Sigmoid colon (tissue), 7 donors: Measurements from ENCODE around the gene LGALSL. TPM values are rescaled to one million over a fixed set of nuclear protein-coding genes. Genes with fewer than 3 reads are reported as not detected.
"Not testable (repeated sequence)": the region's sequence is repeated elsewhere in the genome, so short reads cannot be mapped to it uniquely, and the experiment has no call there.

Experiments used
- DNase-seq: peaks from one replicate; pipeline ENCODE4 v3.0.0-alpha.2; 2019
- H3K27ac ChIP-seq, 4 donors: fragments of 200-600 bp; sonication (generic); one replicate each; pipeline ENCODE4 v1.5.1; 2016 to 2019; ENCODE audit warnings: mild to moderate bottlenecking in 1 of 4
- H3K27me3 ChIP-seq, 3 donors: fragments of 200-600 bp; sonication (generic); one replicate each; pipeline ENCODE4 v1.5.1; 2019; ENCODE audit warnings: mild to moderate bottlenecking in 1 of 3
- H3K36me3 ChIP-seq, 4 donors: fragments of 200-600 bp; sonication (generic); one replicate each; pipeline ENCODE4 v1.5.1; 2016 to 2019
- H3K4me1 ChIP-seq, 4 donors: fragments of 200-600 bp; sonication (generic); one replicate each; pipeline ENCODE4 v1.5.1; 2017 to 2019
- H3K4me3 ChIP-seq, 4 donors: fragments of 200-600 bp; sonication (generic); one replicate each; pipeline ENCODE4 v1.5.1; 2017 to 2019; ENCODE audit warnings: mild to moderate bottlenecking in 2 of 4, moderate library complexity in 1 of 4
- H3K9me3 ChIP-seq, 4 donors: fragments of 200-600 bp in 3 of 4; sonication (generic) in 3 of 4; one replicate each; pipeline versions ENCODE4 v1.5.1 to v1.6.1; 2013 to 2019
- EP300 ChIP-seq, 4 donors: sonication (generic); formaldehyde crosslinking; IDR thresholded peaks; one replicate each; pipeline ENCODE4 v1.6.1; 2017; ENCODE audit warnings: antibody characterized with exemption in 4 of 4
- POLR2A ChIP-seq, 2 donors: fragments of 450-650 bp; IDR thresholded peaks; one replicate each; pipeline ENCODE4 v1.6.1; 2016; ENCODE audit warnings: antibody characterized with exemption in 2 of 2, mild to moderate bottlenecking in 2 of 2, moderate library complexity in 2 of 2
- POLR2AphosphoS5 ChIP-seq, 4 donors: sonication (generic); formaldehyde crosslinking; IDR thresholded peaks; one replicate each; pipeline ENCODE4 v1.6.1; 2017; ENCODE audit warnings: antibody characterized with exemption in 4 of 4
- WGBS, 2 donors: extraction: QIAGEN DNeasy Blood & Tissue Kit; methylation state at CpG; one replicate each; pipeline ENCODE4 v1.1.7; 2013; 5-methylcytosine and 5-hydroxymethylcytosine counted together
- intact Hi-C: fragments of 100-400 bp; cut with DNase I; formaldehyde crosslinking; loops from one replicate; pipeline ENCODE4 v1.15.1; 2023
- polyA plus RNA-seq, 3 donors: library from polyadenylated mRNA; stranded (reverse); fragments of 200-250 nt; gene quantifications; one replicate each; pipeline ENCODE4 v1.2.3, GENCODE V29; 2013
- total RNA-seq, 4 donors: library from RNA; depleted of rRNA; stranded (reverse); fragments of >200 nt; gene quantifications; one replicate each; pipeline ENCODE4 v1.1.0, GENCODE V29; 2016
- TF ChIP-seq, protein P1 (sequence below), 4 experiments: fragments of 450-650 bp in 3 of 4; fragments of 200-600 bp in 1 of 4; IDR thresholded peaks; one replicate each; pipeline ENCODE4 v1.5.1; 2016 to 2019; ENCODE audit warnings: antibody characterized with exemption in 4 of 4, mild to moderate bottlenecking in 3 of 4, moderate library complexity in 2 of 4
- donor health status: healthy with polysubstance abuse.
- donor health status: Bipolar disorder and iron deficiency.
- donor health status: healthy.

The LGALSL gene
- total and polyA plus RNA-seq, 7 donors: 7.1 to 36.0 (median 10.4) TPM

DNA sequence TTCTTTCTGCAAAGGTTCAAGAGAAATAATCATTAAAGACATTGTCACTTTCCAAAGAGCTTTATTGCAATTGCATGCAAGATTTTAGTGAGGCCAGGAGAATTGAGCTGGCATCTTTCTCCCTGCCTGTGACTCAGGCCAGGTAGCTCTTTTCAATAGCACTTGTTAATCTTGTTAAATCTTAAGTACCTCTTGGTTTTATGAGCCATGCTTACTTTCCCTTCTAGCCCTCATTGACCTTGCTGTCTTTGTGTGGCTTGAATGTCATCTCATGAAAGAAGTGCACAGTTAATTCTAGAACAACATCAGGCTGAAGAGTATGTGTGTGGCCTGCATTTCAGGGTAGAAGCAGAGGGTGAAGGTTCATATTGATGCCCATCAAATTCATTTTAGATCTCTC is 14.8 kb upstream of the LGALSL start:
- DNase-seq: no peak
- Histone ChIP-seq H3K4me1 (no peaks in the 10 kb centered on the region), H3K27me3 (no peaks in the 10 kb centered on the region), H3K9me3 (no peaks in the 10 kb centered on the region), H3K4me3 (no peak overlapping the region), H3K27ac (no peak overlapping the region), H3K36me3 (no peaks in the 10 kb centered on the region)
- no peak for TF ChIP-seq POLR2A (IDR thresholded peaks at IDR 0.05)
- no peak for TF ChIP-seq POLR2AphosphoS5 (IDR thresholded peaks at IDR 0.05)
- no peak for TF ChIP-seq EP300 (IDR thresholded peaks at IDR 0.05)
- TF ChIP-seq, protein P1, sequence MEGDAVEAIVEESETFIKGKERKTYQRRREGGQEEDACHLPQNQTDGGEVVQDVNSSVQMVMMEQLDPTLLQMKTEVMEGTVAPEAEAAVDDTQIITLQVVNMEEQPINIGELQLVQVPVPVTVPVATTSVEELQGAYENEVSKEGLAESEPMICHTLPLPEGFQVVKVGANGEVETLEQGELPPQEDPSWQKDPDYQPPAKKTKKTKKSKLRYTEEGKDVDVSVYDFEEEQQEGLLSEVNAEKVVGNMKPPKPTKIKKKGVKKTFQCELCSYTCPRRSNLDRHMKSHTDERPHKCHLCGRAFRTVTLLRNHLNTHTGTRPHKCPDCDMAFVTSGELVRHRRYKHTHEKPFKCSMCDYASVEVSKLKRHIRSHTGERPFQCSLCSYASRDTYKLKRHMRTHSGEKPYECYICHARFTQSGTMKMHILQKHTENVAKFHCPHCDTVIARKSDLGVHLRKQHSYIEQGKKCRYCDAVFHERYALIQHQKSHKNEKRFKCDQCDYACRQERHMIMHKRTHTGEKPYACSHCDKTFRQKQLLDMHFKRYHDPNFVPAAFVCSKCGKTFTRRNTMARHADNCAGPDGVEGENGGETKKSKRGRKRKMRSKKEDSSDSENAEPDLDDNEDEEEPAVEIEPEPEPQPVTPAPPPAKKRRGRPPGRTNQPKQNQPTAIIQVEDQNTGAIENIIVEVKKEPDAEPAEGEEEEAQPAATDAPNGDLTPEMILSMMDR (IDR thresholded peaks at IDR 0.05): no peak
- intact Hi-C loops: no loop called here

DNA sequence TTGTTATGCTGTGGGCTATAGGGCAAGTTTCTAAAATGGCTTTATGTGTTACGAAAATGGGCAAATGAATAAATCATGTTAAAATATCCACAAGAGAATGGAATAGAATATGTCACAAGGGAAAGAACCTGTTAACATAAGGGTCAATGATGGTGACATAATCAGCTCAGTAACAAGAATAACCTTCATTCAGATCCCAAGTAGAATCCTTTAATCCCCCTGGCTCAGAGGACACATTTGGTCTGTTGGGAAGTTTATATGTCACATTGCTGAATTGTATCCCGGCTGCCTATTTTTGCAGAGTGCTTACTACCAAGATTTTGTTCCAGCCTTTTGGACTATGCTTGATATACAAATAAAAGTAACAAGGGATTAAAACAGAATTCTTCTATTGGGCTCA is 13.1 kb upstream of the LGALSL start:
- H3K9me3 ChIP-seq: no peaks in the 10 kb centered on the region
- H3K27ac ChIP-seq: no peak overlapping the region
- 78 to 86% methylated on average over 2 of the region's 2 CpGs for WGBS, 2 donors
- intact Hi-C loops: no loop called here
- no peak for TF ChIP-seq EP300 (IDR thresholded peaks at IDR 0.05)
- H3K36me3 ChIP-seq: no peaks in the 10 kb centered on the region
- no peaks in the 10 kb centered on the region for H3K4me1 ChIP-seq
- no peak overlapping the region for H3K4me3 ChIP-seq
- H3K27me3 ChIP-seq: no peaks in the 10 kb centered on the region
- DNase-seq: no peak

DNA sequence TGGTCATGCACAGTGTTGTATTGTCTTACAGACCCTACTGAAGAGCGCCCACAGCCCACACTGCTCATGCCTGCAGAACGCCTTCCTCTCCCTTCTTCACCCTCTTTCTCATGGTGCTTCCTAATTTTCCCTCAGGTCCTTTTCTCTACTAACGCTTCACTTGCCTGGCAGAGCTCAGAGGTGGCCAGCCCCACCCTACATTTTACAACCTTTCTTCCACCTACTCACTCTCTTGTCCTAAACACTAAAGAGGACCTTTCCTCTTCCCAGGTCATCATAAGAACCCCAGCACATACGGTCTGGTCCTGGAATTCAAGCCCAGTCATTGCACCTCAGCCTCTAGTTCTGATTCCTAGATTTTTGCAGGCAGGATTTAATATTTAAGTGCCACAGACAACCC is 11.7 kb upstream of the LGALSL start:
- no peaks in the 10 kb centered on the region for H3K9me3 ChIP-seq

DNA sequence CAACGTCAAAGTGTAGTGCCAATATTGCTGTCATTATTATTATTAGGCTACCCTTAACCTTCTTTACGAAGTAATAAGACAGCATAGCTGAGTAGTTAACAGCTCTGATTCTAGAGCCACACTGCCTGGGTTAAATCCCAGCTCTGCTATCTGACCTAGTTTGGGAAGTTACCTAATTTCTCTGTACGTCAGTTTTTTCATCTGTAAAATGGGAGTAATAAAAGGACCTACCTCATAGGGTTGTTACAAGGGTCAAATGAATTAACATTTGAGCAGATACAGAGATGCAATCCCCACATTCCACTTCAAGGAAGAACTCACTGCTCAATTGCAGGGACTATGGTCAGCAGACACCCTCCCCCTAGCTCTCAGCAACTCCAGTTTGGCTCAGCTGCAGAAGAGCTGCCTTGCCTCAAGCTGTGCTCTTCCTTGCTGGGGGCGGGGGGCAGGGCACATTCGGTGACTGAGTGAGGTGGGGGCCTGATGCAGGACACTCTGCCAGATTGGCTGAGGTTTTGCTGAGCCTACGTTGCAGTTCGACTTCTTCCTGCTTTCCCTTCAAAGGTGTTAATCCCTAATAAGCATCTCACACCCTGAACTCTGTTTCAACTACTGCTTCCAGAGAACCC is 11.0 kb upstream of the LGALSL start:
- TF ChIP-seq POLR2A (IDR thresholded peaks at IDR 0.05): no peak
- Histone ChIP-seq H3K36me3 (no peaks in the 10 kb centered on the region), H3K27me3 (no peaks in the 10 kb centered on the region), H3K27ac (no peak overlapping the region), H3K9me3 (no peaks in the 10 kb centered on the region), H3K4me3 (no peak overlapping the region), H3K4me1 (no peaks in the 10 kb centered on the region)
- DNase-seq: no peak
- intact Hi-C loops: no loop called here
- 68 to 76% methylated on average over 7 of the region's 7 CpGs for WGBS, 2 donors

More for the DNA sequence above, 11.7 kb upstream of the LGALSL start:
- TF ChIP-seq, protein P1 (IDR thresholded peaks at IDR 0.05): no peak
- TF ChIP-seq EP300 (IDR thresholded peaks at IDR 0.05) (no peak), POLR2A (IDR thresholded peaks at IDR 0.05) (no peak), POLR2AphosphoS5 (IDR thresholded peaks at IDR 0.05) (no peak)
- Histone ChIP-seq H3K4me1 (no peaks in the 10 kb centered on the region), H3K4me3 (no peak overlapping the region), H3K36me3 (no peaks in the 10 kb centered on the region), H3K27ac (no peak overlapping the region), H3K27me3 (no peaks in the 10 kb centered on the region)
- no peak for DNase-seq
- WGBS, 2 donors: 41 to 76% methylated on average over 4 of the region's 4 CpGs
- intact Hi-C loops: no loop called here

DNA sequence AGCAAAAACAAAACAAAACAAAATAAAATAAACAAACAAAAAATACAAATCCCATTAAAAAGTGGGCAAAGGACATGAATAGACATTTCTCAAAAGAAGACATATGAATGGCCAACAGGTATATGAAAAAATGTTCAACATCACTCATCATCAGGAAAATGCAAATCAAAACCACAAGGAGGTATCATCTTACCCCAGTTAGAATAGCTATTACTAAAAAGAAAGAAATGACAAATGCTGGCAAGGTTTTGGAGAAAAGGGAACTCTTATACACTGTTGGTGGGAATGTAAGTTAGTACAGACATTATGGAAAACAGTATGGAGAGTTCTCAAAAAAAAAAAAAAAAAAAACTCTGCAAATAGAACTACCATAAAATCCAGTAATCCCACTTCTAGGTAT is 8.0 kb upstream of the LGALSL start:
- H3K36me3 ChIP-seq, H3K27me3 ChIP-seq, intact Hi-C loops, H3K9me3 ChIP-seq, H3K4me3 ChIP-seq, DNase-seq, H3K27ac ChIP-seq, H3K4me1 ChIP-seq: not testable (repeated sequence)

DNA sequence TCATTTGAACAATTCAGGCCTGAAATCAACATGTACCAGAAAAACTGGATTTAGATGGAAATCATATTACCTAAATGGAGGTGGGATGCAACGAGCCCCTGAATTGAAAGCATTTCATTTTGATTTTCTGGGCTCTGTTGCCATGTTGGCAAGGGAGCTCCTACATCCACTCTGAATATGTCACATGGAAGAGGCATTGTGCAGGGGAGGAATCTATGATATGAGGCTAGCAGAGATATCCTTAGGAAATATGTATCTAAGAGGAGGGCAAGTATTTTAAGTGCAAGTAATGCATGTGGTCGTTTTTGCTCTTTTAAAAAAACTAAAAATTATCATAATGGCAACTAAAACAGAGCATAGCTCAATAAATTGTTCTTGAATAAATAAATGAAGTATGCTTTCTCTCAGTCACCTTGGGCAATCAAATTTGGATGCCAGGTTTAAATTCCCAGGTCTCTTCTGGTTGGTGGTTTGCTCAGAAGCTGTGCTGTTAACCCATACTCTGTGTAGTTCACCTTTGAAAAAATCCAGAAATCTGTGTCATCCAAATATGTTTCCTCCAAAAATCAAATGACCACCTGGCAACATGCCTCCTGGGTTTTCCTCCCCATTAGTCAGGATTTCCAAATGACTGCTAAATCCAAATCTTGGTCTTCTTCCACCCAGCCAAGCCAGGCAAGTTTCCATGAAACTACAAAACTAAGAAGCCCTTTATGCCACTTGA is 6.5 kb upstream of the LGALSL start:
- Histone ChIP-seq H3K27me3 (no peaks in the 10 kb centered on the region), H3K9me3 (no peaks in the 10 kb centered on the region), H3K36me3 (no peaks in the 10 kb centered on the region), H3K27ac (no peak overlapping the region), H3K4me1 (peaks cover 0 to 2% (median 0%) of the 10 kb centered on the region in 4 donors), H3K4me3 (no peak overlapping the region)
- intact Hi-C loops: no loop called here
- peak; percentile 68 for DNase-seq
- TF ChIP-seq, protein P1 (IDR thresholded peaks at IDR 0.05): no peak
- TF ChIP-seq POLR2AphosphoS5 (IDR thresholded peaks at IDR 0.05): peak in 1 of 4 donors; percentile 43
- 80 to 86% methylated on average over 2 of the region's 2 CpGs for WGBS, 2 donors
